SU-DHL-6 (cell line): ENCODE data around the gene ZDHHC8.

ENCODE experiments used
- EZH2phosphoT487 ChIP-seq: fragments of 200-600 bp; sonication (generic), shearing (Covaris generic); conservative IDR thresholded peaks from 2 replicates; pipeline ENCODE4 v1.6.1; 2018; ENCODE audit warnings: mild to moderate bottlenecking, antibody characterized with exemption, low read length, moderate library complexity, mixed read lengths
- TF ChIP-seq, protein P1 (sequence below): fragments of 200-600 bp; sonication (generic); IDR thresholded peaks from one replicate; pipeline ENCODE4 v1.5.1; 2017; ENCODE audit warnings: antibody characterized with exemption, mild to moderate bottlenecking, low read length, moderate library complexity; ENCODE audit not compliant: insufficient read depth, poor library complexity, severe bottlenecking

- TF ChIP-seq, protein P1, sequence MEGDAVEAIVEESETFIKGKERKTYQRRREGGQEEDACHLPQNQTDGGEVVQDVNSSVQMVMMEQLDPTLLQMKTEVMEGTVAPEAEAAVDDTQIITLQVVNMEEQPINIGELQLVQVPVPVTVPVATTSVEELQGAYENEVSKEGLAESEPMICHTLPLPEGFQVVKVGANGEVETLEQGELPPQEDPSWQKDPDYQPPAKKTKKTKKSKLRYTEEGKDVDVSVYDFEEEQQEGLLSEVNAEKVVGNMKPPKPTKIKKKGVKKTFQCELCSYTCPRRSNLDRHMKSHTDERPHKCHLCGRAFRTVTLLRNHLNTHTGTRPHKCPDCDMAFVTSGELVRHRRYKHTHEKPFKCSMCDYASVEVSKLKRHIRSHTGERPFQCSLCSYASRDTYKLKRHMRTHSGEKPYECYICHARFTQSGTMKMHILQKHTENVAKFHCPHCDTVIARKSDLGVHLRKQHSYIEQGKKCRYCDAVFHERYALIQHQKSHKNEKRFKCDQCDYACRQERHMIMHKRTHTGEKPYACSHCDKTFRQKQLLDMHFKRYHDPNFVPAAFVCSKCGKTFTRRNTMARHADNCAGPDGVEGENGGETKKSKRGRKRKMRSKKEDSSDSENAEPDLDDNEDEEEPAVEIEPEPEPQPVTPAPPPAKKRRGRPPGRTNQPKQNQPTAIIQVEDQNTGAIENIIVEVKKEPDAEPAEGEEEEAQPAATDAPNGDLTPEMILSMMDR = no peak
- no peak for TF ChIP-seq EZH2phosphoT487
These were observed 1.3 kb upstream of the ZDHHC8 start for GRCh38 chr22:20130319-20130718.
